MCF 10A (cell line): ENCODE measurements around the gene ARL6IP5. TPM values are rescaled to one million over a fixed set of nuclear protein-coding genes. Genes with fewer than 3 reads are reported as not detected.
A peak's percentile ranks its signal among the peaks of the same experiment; 100 is the strongest.

Experiments used
- BruUV-seq: library from RNA; stranded (reverse); fragments of 400-500 nt; replicated peaks from 2 replicates; lab custom pipeline; 2021; lab: Mats Ljungman, UMichigan
- CTCF ChIA-PET: fragments of 300-600 bp; sonication (Branson Sonifier 250); formaldehyde crosslinking; extraction: SDS; loops from one replicate; lab custom pipeline; 2021; ENCODE audit warnings: antibody characterized with exemption, inconsistent platforms; lab: Yijun Ruan, JAX
- POLR2A ChIA-PET: fragments of 300-600, 350-650 bp; sonication (Branson Sonifier 250); formaldehyde crosslinking; extraction: SDS; loops from one replicate; lab custom pipeline; 2020; ENCODE audit warnings: antibody characterized with exemption, inconsistent platforms; lab: Yijun Ruan, JAX
- DNase-seq: peaks from one replicate; pipeline ENCODE4 v3.0.0-alpha.2; 2018; ENCODE audit not compliant: unreplicated experiment
- H3K27ac Mint-ChIP-seq: one replicate; pipeline ENCODE4 v1.8.0; 2022; ENCODE audit warnings: mild to moderate bottlenecking, low read depth, mixed read lengths; ENCODE audit not compliant: unreplicated experiment
- H3K27me3 Mint-ChIP-seq: one replicate; pipeline ENCODE4 v1.8.0; 2022; ENCODE audit warnings: mixed read lengths; ENCODE audit not compliant: insufficient read depth, unreplicated experiment
- H3K36me3 Mint-ChIP-seq: one replicate; pipeline ENCODE4 v1.8.0; 2022; ENCODE audit warnings: mild to moderate bottlenecking, moderate library complexity, mixed read lengths; ENCODE audit not compliant: insufficient read depth, unreplicated experiment
- H3K4me1 Mint-ChIP-seq: one replicate; pipeline ENCODE4 v1.8.0; 2022; ENCODE audit warnings: mixed read lengths; ENCODE audit not compliant: insufficient read depth, unreplicated experiment
- H3K4me3 Mint-ChIP-seq: one replicate; pipeline ENCODE4 v1.8.0; 2022; ENCODE audit warnings: mild to moderate bottlenecking, moderate library complexity, mixed read lengths; ENCODE audit not compliant: unreplicated experiment
- H3K9me3 Mint-ChIP-seq: one replicate; pipeline ENCODE4 v1.8.0; 2022; ENCODE audit warnings: mixed read lengths; ENCODE audit not compliant: unreplicated experiment
- CTCF ChIP-seq: fragments of 200-600 bp; IDR thresholded peaks from one replicate; pipeline ENCODE4 v1.8.0; 2022; ENCODE audit warnings: antibody characterized with exemption, mild to moderate bottlenecking; ENCODE audit not compliant: unreplicated experiment
- intact Hi-C: fragments of 100-400 bp; cut with micrococcal nuclease; formaldehyde crosslinking; loops from 2 replicates; pipeline ENCODE4 v1.14.1; 2022
- total RNA-seq: library from RNA; stranded (reverse); gene quantifications from 2 replicates; pipeline ENCODE4 v1.2.3, GENCODE V29; 2022

The ARL6IP5 gene
- total RNA-seq, 1 experiment from 2014 or later: 50.0 TPM

DNA sequence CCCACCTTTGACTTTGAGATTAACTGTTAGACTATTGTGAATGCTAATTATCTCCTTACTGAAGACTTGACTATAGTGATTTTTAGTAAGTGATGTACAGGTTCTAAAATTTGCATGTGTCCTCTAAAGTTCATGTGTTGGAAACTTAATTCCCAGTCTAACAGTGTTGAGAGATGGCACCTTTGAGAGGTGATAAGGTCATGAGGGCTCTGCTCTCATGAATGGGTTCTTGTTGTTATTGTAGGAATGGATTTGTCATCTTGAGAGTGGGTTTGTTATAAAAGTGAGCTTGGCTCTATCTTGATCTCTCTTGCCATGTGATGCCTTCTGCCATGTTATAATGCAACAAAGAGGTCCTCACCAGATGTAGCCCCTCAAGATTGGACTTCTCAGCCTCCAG, 56.6 kb downstream of the ARL6IP5 start:
- Mint-ChIP-seq H3K4me1 (peaks cover 18% of the 10 kb centered on the region), H3K4me3 (no peak overlapping the region), H3K27ac (no peak overlapping the region), H3K27me3 (no peaks in the 10 kb centered on the region), H3K9me3 (no peaks in the 10 kb centered on the region), H3K36me3 (no peaks in the 10 kb centered on the region)
- ChIA-PET POLR2A (no interaction called here), CTCF (interaction anchor here (1.7 to 4.7 kb wide), 2 partner anchors 20 to 21 kb away, joined by 9 to 17 read pairs; no protein-coding TSS in a partner anchor)
- BruUV-seq: no TSS peak
- TF ChIP-seq CTCF: no peak
- intact Hi-C loops: no loop called here
- no peak for DNase-seq

GRCh38 chr3:69142090-69142489, 57.4 kb downstream of the ARL6IP5 start:
- H3K36me3 Mint-ChIP-seq: no peaks in the 10 kb centered on the region
- no peaks in the 10 kb centered on the region for H3K9me3 Mint-ChIP-seq
- CTCF ChIA-PET: interaction anchor here (1.7 to 4.7 kb wide), 2 partner anchors 19 to 21 kb away, joined by 9 to 17 read pairs; no protein-coding TSS in a partner anchor
- H3K27ac Mint-ChIP-seq: no peak overlapping the region
- peaks cover 18% of the 10 kb centered on the region for H3K4me1 Mint-ChIP-seq
- no peak for TF ChIP-seq CTCF
- POLR2A ChIA-PET: no interaction called here
- DNase-seq: no peak
- H3K4me3 Mint-ChIP-seq: no peak overlapping the region
- H3K27me3 Mint-ChIP-seq: no peaks in the 10 kb centered on the region
- intact Hi-C loops: no loop called here
- no TSS peak for BruUV-seq

DNA sequence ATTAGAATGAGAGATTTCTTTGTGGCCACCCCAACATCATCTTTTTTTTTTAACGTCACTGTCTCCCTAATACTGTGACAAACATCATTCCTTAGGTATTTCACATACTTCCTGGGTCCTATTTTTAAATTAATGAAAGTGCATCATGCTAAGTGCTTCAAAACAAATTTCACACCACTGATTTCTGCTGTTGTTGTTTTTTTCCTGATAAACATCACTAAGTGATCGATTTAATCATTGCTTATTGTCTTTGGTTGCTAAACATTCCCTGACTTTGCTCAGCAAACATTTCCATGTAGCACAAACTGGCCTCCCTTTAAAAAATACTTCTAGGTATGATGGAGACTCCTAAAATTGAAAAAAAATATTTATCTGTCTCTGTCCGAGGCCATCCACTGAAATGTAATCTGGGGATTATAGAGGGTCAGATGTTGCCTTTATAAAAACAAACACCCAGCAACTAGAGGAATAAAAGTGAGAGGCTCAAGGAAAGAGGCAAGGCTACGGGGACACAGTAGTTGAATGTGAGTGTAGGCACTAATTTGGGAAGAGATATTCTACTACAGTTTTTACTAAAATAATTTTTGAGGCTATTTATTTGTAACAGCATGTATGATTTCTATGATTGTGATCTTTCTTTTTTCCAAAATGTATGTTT, 58.2 kb downstream of the ARL6IP5 start:
- no peak overlapping the region for H3K27ac Mint-ChIP-seq
- CTCF ChIA-PET: interaction anchor here (1.7 kb wide), 1 partner anchor 22 kb away, joined by 9 read pairs; no protein-coding TSS in a partner anchor
- intact Hi-C loops: no loop called here

More for the DNA sequence above, 58.2 kb downstream of the ARL6IP5 start:
- Mint-ChIP-seq H3K4me1 (peaks cover 18% of the 10 kb centered on the region), H3K4me3 (no peak overlapping the region), H3K9me3 (no peaks in the 10 kb centered on the region), H3K36me3 (no peaks in the 10 kb centered on the region), H3K27me3 (no peaks in the 10 kb centered on the region)
- DNase-seq: no peak
- BruUV-seq: TSS peak; percentile 99
- TF ChIP-seq CTCF: no peak
- POLR2A ChIA-PET: no interaction called here
